Liver (tissue), 9 donors: ENCODE results near the gene CSRP1. TPM values are rescaled to one million over a fixed set of nuclear protein-coding genes. Genes with fewer than 3 reads are reported as not detected.

Experiments
- DNase-seq: peaks from one replicate; pipeline ENCODE4 v3.0.0-alpha.2; 2017; ENCODE audit warnings: low spot score
- H3K27ac ChIP-seq, 2 donors: one replicate each; pipeline ENCODE4 v1.7.0; 2013; ENCODE audit warnings: inconsistent platforms in 2 of 2, low read length in 2 of 2, control low read depth in 1 of 2, low read depth in 1 of 2, mild to moderate bottlenecking in 1 of 2
- H3K27me3 ChIP-seq, 4 donors: one replicate each; pipeline versions ENCODE4 v1.6.1 to v1.7.0; 2013; ENCODE audit warnings: low read length in 3 of 4, inconsistent platforms in 1 of 4, mild to moderate bottlenecking in 1 of 4, moderate library complexity in 1 of 4; ENCODE audit not compliant: control insufficient read depth in 4 of 4, insufficient read depth in 4 of 4
- H3K36me3 ChIP-seq, 4 donors: one replicate each; pipeline versions ENCODE4 v1.6.1 to v1.7.0; 2013; ENCODE audit warnings: low read length in 3 of 4, mild to moderate bottlenecking in 3 of 4, low read depth in 1 of 4, moderate library complexity in 1 of 4; ENCODE audit not compliant: control insufficient read depth in 4 of 4, insufficient read depth in 3 of 4
- H3K4me1 ChIP-seq, 4 donors: one replicate each; pipeline versions ENCODE4 v1.6.1 to v1.7.0; 2013; ENCODE audit warnings: low read length in 3 of 4, mild to moderate bottlenecking in 3 of 4, moderate library complexity in 1 of 4; ENCODE audit not compliant: control insufficient read depth in 4 of 4, insufficient read depth in 4 of 4
- H3K4me3 ChIP-seq, 3 donors: one replicate each; pipeline versions ENCODE4 v1.6.1 to v1.7.0; 2013; ENCODE audit warnings: low read length in 3 of 3, control low read depth in 1 of 3, low read depth in 1 of 3, mild to moderate bottlenecking in 1 of 3
- H3K9ac ChIP-seq, 2 donors: one replicate each; pipeline ENCODE4 v1.7.0; 2013; ENCODE audit warnings: low read length in 2 of 2, mild to moderate bottlenecking in 2 of 2, moderate library complexity in 2 of 2, control low read depth in 1 of 2, low read depth in 1 of 2
- H3K9me3 ChIP-seq, 4 donors: one replicate each; pipeline versions ENCODE4 v1.6.1 to v1.7.0; 2013; ENCODE audit warnings: low read length in 3 of 4; ENCODE audit not compliant: control insufficient read depth in 4 of 4
- ATF3 ChIP-seq: IDR thresholded peaks from 2 replicates; pipeline ENCODE4 v1.6.1; 2016; ENCODE audit warnings: antibody characterized with exemption
- EGR1 ChIP-seq, 2 donors: IDR thresholded peaks; 2 replicates each; pipeline ENCODE4 v1.6.1; 2016 to 2018; ENCODE audit warnings: antibody characterized with exemption in 2 of 2, low read depth in 2 of 2
- FOXA2 ChIP-seq: IDR thresholded peaks from 2 replicates; pipeline ENCODE4 v1.6.1; 2016; ENCODE audit warnings: antibody characterized with exemption
- GABPA ChIP-seq, 2 donors: IDR thresholded peaks in 1 of 2; conservative IDR thresholded peaks in 1 of 2; 2 replicates each; pipeline ENCODE4 v1.6.1; 2016; ENCODE audit warnings: antibody characterized with exemption in 2 of 2, mild to moderate bottlenecking in 1 of 2, moderate library complexity in 1 of 2
- HNF4A ChIP-seq, 2 donors: conservative IDR thresholded peaks; 2 replicates each; pipeline ENCODE4 v1.6.1; 2016; ENCODE audit warnings: antibody characterized with exemption in 2 of 2, mild to moderate bottlenecking in 2 of 2
- HNF4G ChIP-seq: IDR thresholded peaks from 2 replicates; pipeline ENCODE4 v1.6.1; 2016; ENCODE audit warnings: antibody characterized with exemption
- JUND ChIP-seq, 2 donors: IDR thresholded peaks; 2 replicates each; pipeline ENCODE4 v1.6.1; 2016; ENCODE audit warnings: antibody characterized with exemption in 2 of 2
- MAX ChIP-seq: IDR thresholded peaks from 2 replicates; pipeline ENCODE4 v1.6.1; 2016; ENCODE audit warnings: antibody characterized with exemption
- NR2F2 ChIP-seq: IDR thresholded peaks from 2 replicates; pipeline ENCODE4 v1.6.1; 2016; ENCODE audit warnings: antibody characterized with exemption
- RAD21 ChIP-seq, 2 donors: IDR thresholded peaks; 2 replicates each; pipeline ENCODE4 v1.6.1; 2016; ENCODE audit warnings: antibody characterized with exemption in 2 of 2, mild to moderate bottlenecking in 2 of 2
- RXRA ChIP-seq, 2 donors: IDR thresholded peaks; 2 replicates each; pipeline ENCODE4 v1.6.1; 2017 to 2018; ENCODE audit warnings: antibody characterized with exemption in 2 of 2, mild to moderate bottlenecking in 1 of 2
- SP1 ChIP-seq: IDR thresholded peaks from 2 replicates; pipeline ENCODE4 v1.6.1; 2018; ENCODE audit warnings: antibody characterized with exemption, mild to moderate bottlenecking
- TAF1 ChIP-seq: conservative IDR thresholded peaks from 2 replicates; pipeline ENCODE4 v1.6.1; 2016; ENCODE audit warnings: antibody characterized with exemption, mild to moderate bottlenecking
- YY1 ChIP-seq: IDR thresholded peaks from 2 replicates; pipeline ENCODE4 v1.6.1; 2016; ENCODE audit warnings: antibody characterized with exemption, mild to moderate bottlenecking
- ZBTB33 ChIP-seq: IDR thresholded peaks from 2 replicates; pipeline ENCODE4 v1.6.1; 2016; ENCODE audit warnings: antibody characterized with exemption
- WGBS: extraction: QIAGEN DNeasy Blood & Tissue Kit; methylation state at CpG from one replicate; pipeline ENCODE4 v1.1.7; 2013; 5-methylcytosine and 5-hydroxymethylcytosine counted together
- polyA plus RNA-seq, 2 donors: library from polyadenylated mRNA; stranded (reverse) in 1 of 2; unstranded in 1 of 2; fragments of 200-250 nt in 1 of 2; fragments of >200 nt in 1 of 2; fragmentation: Nextera tagmentation in 1 of 2; extraction: Ambion mirVana in 1 of 2; gene quantifications; one replicate each; pipeline versions ENCODE4 v1.2.1 to v1.2.3, GENCODE V29; 2013 to 2015
- total RNA-seq, 2 donors: library from RNA; depleted of rRNA; stranded (reverse); fragments of >200 nt; gene quantifications; one replicate each; pipeline ENCODE4 v1.2.3, GENCODE V29; 2014
- TF ChIP-seq, protein P1 (sequence below): fragments of 150-350 bp; IDR thresholded peaks from 2 replicates; pipeline ENCODE4 v1.5.1; 2017; ENCODE audit warnings: improper control_type of control experiment, low read depth, low read length; ENCODE audit not compliant: missing input control
- TF ChIP-seq, protein P2 (sequence below): IDR thresholded peaks from 2 replicates; pipeline ENCODE4 v1.6.1; 2016; ENCODE audit warnings: antibody characterized with exemption, mild to moderate bottlenecking
- donor health status: healthy.
- donor health status: healthy.
- donor health status: healthy.
- donor health status: healthy.
- donor health status: healthy.

The CSRP1 gene
- total and polyA plus RNA-seq, 4 donors, result 42.7 to 96.9 (median 68.3) TPM

- DNase-seq, result no peak
- WGBS, result 70% methylated on average over 5 of the region's 5 CpGs
- H3K27ac ChIP-seq, result no peak overlapping the region
These were observed 24.2 kb downstream of the CSRP1 start for GRCh38 chr1:201482755-201483154.

DNA sequence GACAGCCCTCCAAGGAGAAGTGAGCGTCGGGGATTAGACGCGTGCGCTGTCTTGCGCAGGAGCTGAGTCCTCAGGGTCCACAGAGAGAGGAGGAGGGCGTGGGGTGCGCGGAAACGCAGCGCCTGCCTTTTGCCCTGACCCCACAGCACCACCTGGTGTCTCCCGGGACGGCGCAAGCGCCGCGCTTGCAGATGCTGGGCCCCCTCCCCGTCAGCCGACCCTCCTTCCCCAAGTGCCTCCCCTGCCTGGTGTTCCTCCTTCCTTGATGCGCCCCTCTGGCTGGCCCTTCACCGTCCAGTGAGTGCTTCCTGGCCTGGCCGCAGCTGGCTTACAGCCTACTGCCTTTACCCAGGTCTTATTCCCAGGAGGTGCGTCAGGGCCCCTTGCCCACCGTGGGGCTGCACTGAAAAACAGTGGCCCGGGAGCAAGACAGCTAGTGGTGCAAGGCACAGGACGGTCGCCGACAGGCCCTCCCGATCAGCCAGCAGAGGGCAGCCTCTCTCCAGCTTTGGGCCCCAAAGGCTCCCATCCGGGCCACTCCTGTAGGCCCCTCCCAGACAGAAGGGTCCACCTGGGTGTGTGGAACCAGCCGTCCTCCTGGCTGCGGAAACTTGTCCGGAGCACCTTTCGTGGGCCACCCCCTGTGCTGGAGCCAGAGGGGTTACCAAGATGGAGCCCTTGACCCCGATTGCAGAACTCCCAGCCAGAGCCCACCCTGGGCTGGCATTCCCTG is 25.0 kb downstream of the CSRP1 start:
- Histone ChIP-seq H3K27me3 (no peaks in the 10 kb centered on the region), H3K4me3 (no peak overlapping the region), H3K4me1 (peaks cover 3 to 19% (median 15%) of the 10 kb centered on the region in 4 donors), H3K9me3 (no peaks in the 10 kb centered on the region), H3K36me3 (peaks cover 0 to 36% (median 18%) of the 10 kb centered on the region in 4 donors), H3K27ac (no peak overlapping the region), H3K9ac (no peak overlapping the region)
- 6% methylated on average over 35 of the region's 35 CpGs for WGBS
- DNase-seq, result peak; percentile 82
- TF ChIP-seq RAD21 (IDR thresholded peaks at IDR 0.05) (peak; percentile 95 to 98), RXRA (IDR thresholded peaks at IDR 0.05) (peak in 1 of 2 donors; percentile 8), HNF4A (conservative IDR thresholded peaks at IDR 0.05) (no peak), ATF3 (no peak), ZBTB33 (no peak), YY1 (no peak), GABPA (IDR thresholded peaks at IDR 0.05 in 1 of 2, conservative IDR thresholded peaks at IDR 0.05 in 1 of 2) (no peak), TAF1 (no peak), SP1 (no peak), HNF4G (peak; percentile 8)
- TF ChIP-seq, protein P1, sequence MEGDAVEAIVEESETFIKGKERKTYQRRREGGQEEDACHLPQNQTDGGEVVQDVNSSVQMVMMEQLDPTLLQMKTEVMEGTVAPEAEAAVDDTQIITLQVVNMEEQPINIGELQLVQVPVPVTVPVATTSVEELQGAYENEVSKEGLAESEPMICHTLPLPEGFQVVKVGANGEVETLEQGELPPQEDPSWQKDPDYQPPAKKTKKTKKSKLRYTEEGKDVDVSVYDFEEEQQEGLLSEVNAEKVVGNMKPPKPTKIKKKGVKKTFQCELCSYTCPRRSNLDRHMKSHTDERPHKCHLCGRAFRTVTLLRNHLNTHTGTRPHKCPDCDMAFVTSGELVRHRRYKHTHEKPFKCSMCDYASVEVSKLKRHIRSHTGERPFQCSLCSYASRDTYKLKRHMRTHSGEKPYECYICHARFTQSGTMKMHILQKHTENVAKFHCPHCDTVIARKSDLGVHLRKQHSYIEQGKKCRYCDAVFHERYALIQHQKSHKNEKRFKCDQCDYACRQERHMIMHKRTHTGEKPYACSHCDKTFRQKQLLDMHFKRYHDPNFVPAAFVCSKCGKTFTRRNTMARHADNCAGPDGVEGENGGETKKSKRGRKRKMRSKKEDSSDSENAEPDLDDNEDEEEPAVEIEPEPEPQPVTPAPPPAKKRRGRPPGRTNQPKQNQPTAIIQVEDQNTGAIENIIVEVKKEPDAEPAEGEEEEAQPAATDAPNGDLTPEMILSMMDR, result peak; percentile 93

More at GRCh38 chr1:201482755-201483154, 24.2 kb downstream of the CSRP1 start:
- TF ChIP-seq FOXA2 (no peak), MAX (no peak), GABPA (IDR thresholded peaks at IDR 0.05 in 1 of 2, conservative IDR thresholded peaks at IDR 0.05 in 1 of 2) (no peak), RAD21 (IDR thresholded peaks at IDR 0.05) (no peak), EGR1 (IDR thresholded peaks at IDR 0.05; ENCODE audit: low read depth in 2 of 2) (no peak), JUND (IDR thresholded peaks at IDR 0.05) (no peak), NR2F2 (no peak), ZBTB33 (no peak), YY1 (no peak), HNF4G (no peak)
- TF ChIP-seq, protein P2, sequence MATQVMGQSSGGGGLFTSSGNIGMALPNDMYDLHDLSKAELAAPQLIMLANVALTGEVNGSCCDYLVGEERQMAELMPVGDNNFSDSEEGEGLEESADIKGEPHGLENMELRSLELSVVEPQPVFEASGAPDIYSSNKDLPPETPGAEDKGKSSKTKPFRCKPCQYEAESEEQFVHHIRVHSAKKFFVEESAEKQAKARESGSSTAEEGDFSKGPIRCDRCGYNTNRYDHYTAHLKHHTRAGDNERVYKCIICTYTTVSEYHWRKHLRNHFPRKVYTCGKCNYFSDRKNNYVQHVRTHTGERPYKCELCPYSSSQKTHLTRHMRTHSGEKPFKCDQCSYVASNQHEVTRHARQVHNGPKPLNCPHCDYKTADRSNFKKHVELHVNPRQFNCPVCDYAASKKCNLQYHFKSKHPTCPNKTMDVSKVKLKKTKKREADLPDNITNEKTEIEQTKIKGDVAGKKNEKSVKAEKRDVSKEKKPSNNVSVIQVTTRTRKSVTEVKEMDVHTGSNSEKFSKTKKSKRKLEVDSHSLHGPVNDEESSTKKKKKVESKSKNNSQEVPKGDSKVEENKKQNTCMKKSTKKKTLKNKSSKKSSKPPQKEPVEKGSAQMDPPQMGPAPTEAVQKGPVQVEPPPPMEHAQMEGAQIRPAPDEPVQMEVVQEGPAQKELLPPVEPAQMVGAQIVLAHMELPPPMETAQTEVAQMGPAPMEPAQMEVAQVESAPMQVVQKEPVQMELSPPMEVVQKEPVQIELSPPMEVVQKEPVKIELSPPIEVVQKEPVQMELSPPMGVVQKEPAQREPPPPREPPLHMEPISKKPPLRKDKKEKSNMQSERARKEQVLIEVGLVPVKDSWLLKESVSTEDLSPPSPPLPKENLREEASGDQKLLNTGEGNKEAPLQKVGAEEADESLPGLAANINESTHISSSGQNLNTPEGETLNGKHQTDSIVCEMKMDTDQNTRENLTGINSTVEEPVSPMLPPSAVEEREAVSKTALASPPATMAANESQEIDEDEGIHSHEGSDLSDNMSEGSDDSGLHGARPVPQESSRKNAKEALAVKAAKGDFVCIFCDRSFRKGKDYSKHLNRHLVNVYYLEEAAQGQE, result no peak
- H3K27me3 ChIP-seq, result no peaks in the 10 kb centered on the region
- H3K9ac ChIP-seq, result no peak overlapping the region
- H3K4me3 ChIP-seq, result no peak overlapping the region
- no peaks in the 10 kb centered on the region for H3K9me3 ChIP-seq
- peaks cover 3 to 19% (median 15%) of the 10 kb centered on the region in 4 donors for H3K4me1 ChIP-seq
- H3K36me3 ChIP-seq, result peaks cover 0 to 43% (median 22%) of the 10 kb centered on the region in 4 donors
